Superior temporal gyrus (tissue), 1 donor: Measurements from ENCODE around the gene PLEKHM3.

Source experiments
- DNase-seq: peaks from one replicate; pipeline ENCODE4 v3.0.0-alpha.2; 2016; ENCODE audit errors: extremely low spot score

PLEKHM3 gene

DNA sequence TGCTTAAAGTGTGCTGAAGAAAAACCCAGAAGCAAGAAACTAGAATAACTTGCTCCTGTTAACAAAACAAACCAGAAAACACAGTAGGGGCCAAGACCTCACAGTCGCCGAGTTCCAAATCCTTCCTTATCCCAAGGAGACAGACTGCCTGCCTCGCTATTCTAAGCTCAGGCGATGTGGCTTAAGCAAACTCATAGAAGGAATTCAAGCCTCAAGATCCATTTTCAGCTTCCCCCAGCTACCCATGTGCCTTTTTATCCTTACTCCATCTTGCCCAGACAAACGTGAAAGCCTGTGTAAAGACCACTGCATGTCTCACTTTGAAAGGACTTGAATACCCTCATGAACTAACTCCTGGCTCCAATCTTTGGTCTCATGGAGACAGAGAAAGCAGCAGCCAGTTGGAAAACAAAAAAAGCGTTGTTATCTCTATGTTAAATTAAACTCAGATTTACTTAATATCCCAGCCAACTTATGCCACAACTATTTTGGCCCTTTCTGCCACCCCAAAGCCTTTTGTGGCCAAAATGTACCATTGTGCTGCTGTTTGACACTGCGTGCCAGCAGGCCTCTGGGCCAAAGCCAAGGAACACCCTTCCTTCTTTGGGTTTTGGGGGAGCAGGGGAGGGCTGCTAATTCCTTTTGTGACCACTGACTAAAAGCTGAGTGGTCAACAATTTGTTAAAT, 132.5 kb downstream of the PLEKHM3 start:
- no peak for DNase-seq

- no peak for DNase-seq
Measured at GRCh38 chr2:207891086-207891844, 134.1 kb downstream of the PLEKHM3 start.

- DNase-seq: no peak
Measured at GRCh38 chr2:207887500-207887899, 137.8 kb downstream of the PLEKHM3 start.

DNA sequence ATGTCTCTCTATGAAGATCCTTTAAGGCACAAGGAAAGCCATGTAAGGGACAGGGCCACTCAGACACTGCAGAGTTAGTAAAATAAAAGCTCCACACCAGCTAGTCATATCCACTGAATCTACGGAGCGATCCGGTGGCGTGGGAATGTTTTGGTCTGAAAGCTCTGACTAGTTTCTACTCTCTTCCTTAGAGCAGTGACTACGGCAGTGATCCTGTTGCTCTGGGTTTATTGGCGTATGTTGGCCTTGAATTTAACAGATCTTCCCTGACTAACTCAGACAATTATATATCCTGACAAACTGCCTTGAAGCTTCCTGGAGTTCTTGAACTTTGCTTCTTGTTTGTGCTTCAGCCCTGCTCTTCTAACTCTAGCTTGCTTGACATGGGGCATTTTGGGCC, 140.3 kb downstream of the PLEKHM3 start:
- DNase-seq: no peak

DNA sequence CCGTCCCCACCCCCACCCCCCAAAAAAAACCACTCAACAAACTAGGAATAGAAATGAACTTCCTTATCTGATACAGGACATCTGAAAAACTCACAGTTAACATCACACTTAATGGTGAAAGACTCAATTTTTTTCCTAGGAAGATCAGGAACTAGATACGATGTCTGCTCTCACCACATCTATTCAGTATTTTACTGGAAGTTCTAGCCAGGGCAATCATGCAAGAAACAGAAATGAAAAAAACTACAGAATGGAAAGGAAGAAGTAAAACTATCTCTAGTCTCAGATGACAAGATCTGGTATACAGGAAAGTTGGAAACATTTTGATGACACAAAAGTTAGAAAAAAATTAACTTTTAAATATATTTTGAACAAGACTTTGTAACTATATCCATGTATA, 141.2 kb downstream of the PLEKHM3 start:
- no peak for DNase-seq

- DNase-seq: no peak
Measured at GRCh38 chr2:207883002-207883780, 142.1 kb downstream of the PLEKHM3 start.

DNA sequence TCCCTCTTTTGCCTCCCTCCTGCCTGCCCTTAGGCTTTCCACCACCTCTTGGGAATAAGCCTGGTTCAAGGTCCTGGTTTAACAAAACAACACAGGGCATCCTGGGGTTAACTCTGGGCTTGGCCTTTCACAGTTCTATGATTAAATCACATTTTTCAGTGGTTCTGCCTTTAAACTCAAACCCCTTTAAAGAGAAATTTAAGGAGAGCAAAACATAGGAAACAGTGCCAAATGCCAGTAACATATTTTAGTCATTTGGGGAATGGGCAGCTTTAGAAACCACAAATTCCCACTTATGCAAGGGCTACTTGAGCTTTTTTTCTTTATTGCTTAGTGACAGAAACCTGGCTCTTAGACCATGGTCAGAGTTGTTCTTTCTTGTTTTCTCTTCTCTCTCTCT, 143.4 kb downstream of the PLEKHM3 start:
- no peak for DNase-seq

GRCh38 chr2:207879536-207879935, 145.8 kb downstream of the PLEKHM3 start:
- DNase-seq: no peak

DNA sequence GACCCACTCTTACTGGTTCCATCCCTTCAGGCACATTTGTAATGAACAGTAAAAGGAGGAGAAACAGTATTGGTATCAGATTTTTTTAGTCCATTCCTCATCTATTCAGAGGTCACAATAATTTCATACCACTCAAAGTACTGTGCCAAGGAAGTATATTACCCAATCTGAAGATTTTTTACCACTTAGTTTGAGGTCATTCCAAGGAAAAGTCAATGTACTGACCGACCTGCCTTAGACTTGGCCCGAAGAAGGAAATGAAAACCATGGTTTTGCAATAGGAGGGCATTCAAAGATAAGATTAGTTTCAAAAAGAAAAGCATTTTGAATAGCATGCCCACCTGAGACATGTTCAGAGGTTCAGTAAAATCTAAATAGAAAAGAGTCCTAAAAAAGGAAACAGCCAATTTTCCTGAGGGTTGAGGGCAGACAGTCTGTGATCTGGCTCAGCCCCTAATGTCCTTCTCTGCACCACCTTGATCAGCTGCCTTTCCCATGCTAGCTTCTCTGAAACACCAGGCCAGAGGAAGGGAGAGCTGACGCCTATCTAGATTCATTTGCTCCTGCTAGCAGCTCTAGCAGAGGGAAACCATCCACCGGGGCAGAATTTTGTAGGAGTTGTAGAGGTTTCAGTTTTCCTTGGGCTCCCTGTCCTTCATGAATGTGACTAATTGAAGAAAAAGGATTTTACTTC, 148.3 kb downstream of the PLEKHM3 start:
- no peak for DNase-seq

DNA sequence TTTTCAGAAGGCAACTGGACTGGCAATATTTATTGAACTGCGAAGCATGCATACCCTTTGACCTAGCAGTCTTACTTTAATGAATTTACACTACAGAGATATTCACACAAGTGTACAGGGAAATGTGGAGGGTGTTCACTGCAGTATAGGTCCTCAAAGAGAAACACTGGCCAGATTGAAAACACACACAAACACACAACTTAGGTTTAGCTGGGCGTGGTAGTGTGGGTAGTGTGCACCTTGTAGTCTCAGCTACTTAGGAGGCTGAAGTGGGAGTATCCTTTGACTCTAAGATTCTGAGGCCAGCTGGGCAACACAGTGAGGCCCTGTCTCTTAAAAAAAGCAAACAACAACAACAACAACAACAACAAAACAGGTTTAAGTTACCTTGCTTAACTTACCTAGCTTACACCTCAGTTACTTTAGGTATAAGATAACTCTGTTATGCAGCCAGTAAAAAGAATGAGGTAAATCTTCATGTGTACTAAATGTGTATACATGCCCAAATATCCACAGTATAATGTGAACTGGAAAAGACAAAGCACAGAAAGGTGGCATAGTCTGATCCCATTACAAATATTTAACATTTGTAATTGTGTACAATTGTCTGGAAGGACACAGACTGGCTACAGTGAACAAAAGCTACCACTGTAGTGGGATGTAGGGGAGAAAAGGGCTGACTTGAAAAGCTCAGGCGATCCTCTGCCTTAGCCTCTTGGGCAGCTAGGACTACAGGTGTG, 149.7 kb downstream of the PLEKHM3 start:
- no peak for DNase-seq

GRCh38 chr2:207873794-207874193, 151.5 kb downstream of the PLEKHM3 start:
- no peak for DNase-seq

DNA sequence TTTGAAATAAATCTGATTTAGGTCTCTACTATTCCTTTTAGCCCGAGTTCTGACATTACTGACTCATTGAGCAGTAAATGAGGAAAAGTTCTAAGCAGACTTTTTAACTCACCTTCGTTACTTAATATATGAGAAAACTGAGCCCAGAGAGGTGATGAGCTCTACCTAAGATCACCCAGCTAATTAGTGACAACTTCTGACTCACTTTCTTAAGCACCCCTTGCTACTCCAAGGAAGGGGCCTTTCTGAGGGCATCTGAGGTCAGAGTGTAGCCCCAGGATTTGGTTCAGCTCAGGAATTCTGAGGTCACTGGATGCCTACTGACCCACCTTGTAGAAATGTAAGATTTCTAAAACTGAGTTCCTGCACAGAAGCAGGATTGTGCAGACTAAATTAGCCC, 153.4 kb downstream of the PLEKHM3 start:
- DNase-seq: no peak

DNA sequence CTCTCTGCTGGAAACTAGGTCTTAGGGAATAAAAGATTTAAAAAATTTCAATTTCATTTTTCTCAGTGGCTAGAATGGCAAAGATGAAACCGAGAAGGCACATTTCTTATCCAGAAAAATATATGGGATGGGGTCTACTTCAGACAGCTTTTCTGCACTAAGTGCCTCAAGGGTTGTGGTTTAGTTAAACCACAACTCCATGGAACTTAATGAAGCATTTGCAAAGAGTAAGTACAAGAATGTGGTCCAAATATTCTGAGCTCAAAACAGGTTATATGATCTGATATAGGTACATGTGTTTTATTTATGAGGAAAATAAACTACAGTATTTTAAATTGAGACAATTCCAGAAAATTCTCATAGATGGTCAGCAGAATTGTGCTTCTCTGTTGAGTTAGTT, 153.8 kb downstream of the PLEKHM3 start:
- DNase-seq: no peak

GRCh38 chr2:207870814-207871213, 154.5 kb downstream of the PLEKHM3 start:
- no peak for DNase-seq

- DNase-seq: no peak
Measured at GRCh38 chr2:207869784-207870778, 155.2 kb downstream of the PLEKHM3 start.

GRCh38 chr2:207868855-207869596, 156.3 kb downstream of the PLEKHM3 start:
- DNase-seq: no peak

DNA sequence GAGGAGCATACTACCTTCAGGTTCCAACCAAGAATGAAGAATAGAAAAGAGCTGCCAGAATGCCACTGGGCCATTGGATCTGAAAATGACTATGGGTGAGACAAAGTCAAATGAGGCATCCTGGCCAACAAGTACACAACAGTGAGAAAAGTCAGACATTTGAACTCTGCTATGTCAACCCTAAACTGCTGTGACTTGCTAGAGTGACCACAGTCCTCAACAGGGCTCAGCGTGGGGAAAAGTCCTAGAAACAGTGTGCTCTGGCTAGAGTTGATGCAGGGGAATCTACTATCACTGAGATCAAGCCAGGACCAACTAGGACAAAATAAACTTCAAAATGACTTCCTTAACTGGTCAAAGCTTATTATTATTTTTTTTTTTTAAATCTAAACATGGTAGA, 157.4 kb downstream of the PLEKHM3 start:
- DNase-seq: no peak

GRCh38 chr2:207867056-207867455, 158.3 kb downstream of the PLEKHM3 start:
- no peak for DNase-seq

GRCh38 chr2:207865210-207865609, 160.1 kb downstream of the PLEKHM3 start:
- no peak for DNase-seq
